Heart left ventricle (tissue), 13 donors: ENCODE measurements around the gene TRERF1.

Experiments
- POLR2A ChIP-seq, 2 donors: fragments of 450-650 bp; IDR thresholded peaks; one replicate each; pipeline ENCODE4 v1.6.1; 2017; ENCODE audit warnings: antibody characterized with exemption in 2 of 2, mild to moderate bottlenecking in 2 of 2, moderate library complexity in 2 of 2
- TF ChIP-seq, protein P1 (sequence below), 12 donors: fragments of 200-600 bp; sonication (generic) in 4 of 12; IDR thresholded peaks; one replicate each; pipeline versions ENCODE4 v1.5.0 to v1.8.0; 2018 to 2022; ENCODE audit warnings: antibody characterized with exemption in 12 of 12, mild to moderate bottlenecking in 5 of 12
- donor health status: ischemic (EF 13 %, LVEDD 7.1; RV severe dilation, severe dysfunction).
- donor health status: DM: no; HTN: yes; CAD: no.
- donor health status: DM: no; HTN: no; CAD: no.
- donor health status: ischemic (EF 25% LVEDD 6.9; RV normal size, moderate dysfunction).
- donor health status: ischemic (EF 25% LVEDD 5.7; RV mildly dilated, moderate dysfunction).
- donor health status: ischemic (EF 35%, LVEDD 5.7; RV mildly dilated, moderate dysfunction).
- donor health status: nonischemic (EF 11% LVEDD 7.7; RV severe dilation, severe dysfunction).
- donor health status: DM: yes; HTN: yes; CAD: no.
- donor health status: PGD.
- donor health status: ischemic (EF 29% LVEDD 5.4; RV normal size, mild dysfunction).
- donor health status: nonischemic (EF 23%, LVEDD 6.1; RV moderate dilation, normal function).

DNA sequence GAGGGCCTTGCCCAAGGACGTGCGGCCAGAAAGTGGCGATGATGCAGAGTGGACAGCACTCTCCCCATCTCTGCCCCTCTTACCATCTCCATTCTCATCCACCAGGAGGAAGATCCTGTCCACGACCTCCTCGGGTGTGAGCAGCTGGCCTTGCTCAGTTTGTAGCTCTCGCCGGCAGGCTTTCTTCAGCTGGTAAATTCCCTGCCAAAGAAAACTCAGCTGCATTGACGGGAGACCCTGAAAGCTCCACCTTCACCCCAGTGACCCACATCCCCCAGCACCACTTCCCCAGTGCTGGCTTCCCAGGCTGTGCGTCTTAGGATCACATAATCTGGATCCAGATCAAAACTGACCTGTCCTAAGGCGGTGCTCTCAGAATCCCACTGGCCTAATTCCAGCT lies 266.1 kb downstream of the TRERF1 start:
- TF ChIP-seq, protein P1, sequence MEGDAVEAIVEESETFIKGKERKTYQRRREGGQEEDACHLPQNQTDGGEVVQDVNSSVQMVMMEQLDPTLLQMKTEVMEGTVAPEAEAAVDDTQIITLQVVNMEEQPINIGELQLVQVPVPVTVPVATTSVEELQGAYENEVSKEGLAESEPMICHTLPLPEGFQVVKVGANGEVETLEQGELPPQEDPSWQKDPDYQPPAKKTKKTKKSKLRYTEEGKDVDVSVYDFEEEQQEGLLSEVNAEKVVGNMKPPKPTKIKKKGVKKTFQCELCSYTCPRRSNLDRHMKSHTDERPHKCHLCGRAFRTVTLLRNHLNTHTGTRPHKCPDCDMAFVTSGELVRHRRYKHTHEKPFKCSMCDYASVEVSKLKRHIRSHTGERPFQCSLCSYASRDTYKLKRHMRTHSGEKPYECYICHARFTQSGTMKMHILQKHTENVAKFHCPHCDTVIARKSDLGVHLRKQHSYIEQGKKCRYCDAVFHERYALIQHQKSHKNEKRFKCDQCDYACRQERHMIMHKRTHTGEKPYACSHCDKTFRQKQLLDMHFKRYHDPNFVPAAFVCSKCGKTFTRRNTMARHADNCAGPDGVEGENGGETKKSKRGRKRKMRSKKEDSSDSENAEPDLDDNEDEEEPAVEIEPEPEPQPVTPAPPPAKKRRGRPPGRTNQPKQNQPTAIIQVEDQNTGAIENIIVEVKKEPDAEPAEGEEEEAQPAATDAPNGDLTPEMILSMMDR (IDR thresholded peaks at IDR 0.05) = no peak
- no peak for TF ChIP-seq POLR2A (IDR thresholded peaks at IDR 0.05)
